Mesenchymal stem cell (in vitro differentiated cells and primary cell): Measurements from ENCODE around the gene MAML1.

Experiments used
- DNase-seq: peaks from one replicate; pipeline ENCODE4 v3.0.0-alpha.2; 2013
- H2AFZ ChIP-seq: one replicate; pipeline ENCODE4 v1.6.1; 2013; ENCODE audit warnings: low read depth, mild to moderate bottlenecking, control low read depth, inconsistent platforms, low read length, moderate library complexity
- H2AK5ac ChIP-seq: 2 replicates; pipeline ENCODE4 v1.6.1; 2013; ENCODE audit warnings: low read length, moderate library complexity, mild to moderate bottlenecking, inconsistent platforms; ENCODE audit not compliant: severe bottlenecking
- H2BK120ac ChIP-seq: one replicate; pipeline ENCODE4 v1.6.1; 2013; ENCODE audit warnings: low read depth, mild to moderate bottlenecking, inconsistent platforms, low read length, moderate library complexity
- H2BK12ac ChIP-seq, 2 experiments: one replicate each; pipeline ENCODE4 v1.6.1; 2013; ENCODE audit warnings: inconsistent platforms in 2 of 2, low read length in 2 of 2, mild to moderate bottlenecking in 2 of 2, moderate library complexity in 2 of 2, control low read depth in 1 of 2
- H2BK15ac ChIP-seq: one replicate; pipeline ENCODE4 v1.6.1; 2013; ENCODE audit warnings: mild to moderate bottlenecking, low read depth, inconsistent platforms; ENCODE audit not compliant: poor library complexity, severe bottlenecking
- H2BK5ac ChIP-seq: 2 replicates; pipeline ENCODE4 v1.6.1; 2013; ENCODE audit warnings: low read depth, mild to moderate bottlenecking, low read length, control low read depth, inconsistent platforms; ENCODE audit not compliant: poor library complexity, severe bottlenecking
- H3K14ac ChIP-seq, 2 experiments: one replicate each; pipeline ENCODE4 v1.6.1; 2013; ENCODE audit warnings: inconsistent platforms in 2 of 2, low read length in 2 of 2, control low read depth in 1 of 2, mild to moderate bottlenecking in 1 of 2, moderate library complexity in 1 of 2
- H3K18ac ChIP-seq, 2 experiments: one replicate each; pipeline ENCODE4 v1.6.1; 2013; ENCODE audit warnings: inconsistent platforms in 2 of 2, low read length in 2 of 2, control low read depth in 1 of 2, low read depth in 1 of 2, mild to moderate bottlenecking in 1 of 2
- H3K23ac ChIP-seq, 2 experiments: one replicate each; pipeline ENCODE4 v1.6.1; 2013; ENCODE audit warnings: inconsistent platforms in 2 of 2, low read length in 2 of 2, mild to moderate bottlenecking in 2 of 2, moderate library complexity in 2 of 2, control low read depth in 1 of 2
- H3K27ac ChIP-seq: 2 replicates; pipeline ENCODE4 v1.5.1; 2013; ENCODE audit warnings: mild to moderate bottlenecking, moderate library complexity, low read length, control low read depth, inconsistent platforms; ENCODE audit not compliant: poor library complexity, severe bottlenecking
- H3K27me3 ChIP-seq, 2 experiments: 2 replicates each; pipeline versions ENCODE4 v1.6.1 to v1.7.0; 2013; ENCODE audit warnings: low read length in 2 of 2, mild to moderate bottlenecking in 2 of 2, moderate library complexity in 2 of 2, control low read depth in 1 of 2, inconsistent platforms in 1 of 2; ENCODE audit not compliant: control insufficient read depth in 1 of 2, insufficient read depth in 1 of 2
- H3K36me3 ChIP-seq, 2 experiments: 2 replicates each; pipeline versions ENCODE4 v1.6.1 to v1.7.0; 2013; ENCODE audit warnings: low read length in 2 of 2, control low read depth in 1 of 2, inconsistent platforms in 1 of 2, low read depth in 1 of 2, mild to moderate bottlenecking in 1 of 2; ENCODE audit not compliant: insufficient read depth in 2 of 2, control insufficient read depth in 1 of 2
- H3K4ac ChIP-seq, 2 experiments: one replicate each; pipeline ENCODE4 v1.6.1; 2013; ENCODE audit warnings: inconsistent platforms in 2 of 2, low read length in 2 of 2, mild to moderate bottlenecking in 2 of 2, moderate library complexity in 2 of 2, control low read depth in 1 of 2, low read depth in 1 of 2
- H3K4me1 ChIP-seq: 2 replicates; pipeline ENCODE4 v1.6.1; 2013; ENCODE audit warnings: low read depth, low read length, control low read depth; ENCODE audit not compliant: control insufficient read depth, insufficient read depth
- H3K4me2 ChIP-seq: 2 replicates; pipeline ENCODE4 v1.6.1; 2013; ENCODE audit warnings: low read length, mild to moderate bottlenecking, inconsistent platforms; ENCODE audit not compliant: poor library complexity, severe bottlenecking
- H3K4me3 ChIP-seq, 2 experiments: 2 replicates each; pipeline versions ENCODE4 v1.5.1 to v1.7.0; 2013; ENCODE audit warnings: low read length in 2 of 2, mild to moderate bottlenecking in 2 of 2, control low read depth in 1 of 2, low read depth in 1 of 2; ENCODE audit not compliant: insufficient read depth in 1 of 2
- H3K79me1 ChIP-seq: replicated peaks from 2 replicates; pipeline ENCODE4 v1.6.1; 2013; ENCODE audit warnings: mild to moderate bottlenecking, control low read depth, low read length, inconsistent platforms; ENCODE audit not compliant: poor library complexity, severe bottlenecking
- H3K9ac ChIP-seq: 2 replicates; pipeline ENCODE4 v1.7.0; 2013; ENCODE audit warnings: mild to moderate bottlenecking, low read length, moderate library complexity
- H3K9me3 ChIP-seq: 2 replicates; pipeline ENCODE4 v1.7.0; 2013; ENCODE audit warnings: mild to moderate bottlenecking, low read length; ENCODE audit not compliant: control insufficient read depth
- H4K8ac ChIP-seq: one replicate; pipeline ENCODE4 v1.6.1; 2013; ENCODE audit warnings: inconsistent platforms, mild to moderate bottlenecking, low read length, moderate library complexity
- H4K91ac ChIP-seq: one replicate; pipeline ENCODE4 v1.6.1; 2013; ENCODE audit warnings: mild to moderate bottlenecking, low read length, inconsistent platforms
- WGBS: methylation state at CpG from one replicate; pipeline ENCODE4 v1.1.7; 2013; ENCODE audit warnings: mixed read lengths; 5-methylcytosine and 5-hydroxymethylcytosine counted together

The MAML1 gene

DNA sequence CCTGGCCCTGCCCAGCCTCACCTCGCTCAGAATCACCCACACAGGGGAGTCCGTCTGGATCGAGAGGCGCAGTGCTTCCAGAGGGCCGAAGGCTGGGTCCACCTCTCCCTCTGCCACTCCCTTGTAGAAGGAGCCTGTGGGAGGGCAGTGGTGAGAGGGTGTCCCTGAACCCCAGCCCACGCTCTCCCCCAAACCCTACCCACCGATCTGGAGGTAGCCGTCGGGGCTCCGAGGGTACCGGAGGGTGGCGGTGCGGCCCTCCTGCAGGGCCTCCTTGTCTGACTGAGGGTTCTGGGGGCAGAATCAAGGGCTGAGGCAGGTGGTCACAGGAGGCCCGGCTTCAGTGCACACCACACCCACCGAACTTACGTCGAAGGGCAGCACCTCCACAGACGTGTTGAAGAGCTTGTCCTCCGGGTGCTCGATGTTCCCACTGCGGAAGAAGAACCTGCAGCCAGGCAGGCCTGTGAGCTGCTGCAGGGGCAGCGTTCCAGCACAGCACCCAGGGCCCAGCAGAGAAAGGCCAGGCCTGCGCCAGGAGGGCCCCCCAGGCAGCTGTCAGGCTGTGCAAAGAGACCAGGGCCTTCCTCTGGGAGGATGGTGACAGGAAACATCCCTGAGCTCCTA lies 65.6 kb downstream of the MAML1 start:
- Histone ChIP-seq H3K36me3 (peaks cover 51 to 64% of the 10 kb centered on the region in 2 experiments), H3K23ac (no peak overlapping the region), H3K4me3 (no peak overlapping the region), H3K27ac (no peak overlapping the region), H2BK15ac (no peak overlapping the region), H3K4ac (no peak overlapping the region), H3K9ac (no peak overlapping the region), H3K4me2 (no peak overlapping the region), H3K18ac (no peak overlapping the region), H2BK12ac (no peak overlapping the region), H3K14ac (no peak overlapping the region), H2BK5ac (no peak overlapping the region), H3K9me3 (no peaks in the 10 kb centered on the region), H2AK5ac (no peak overlapping the region), H2BK120ac (no peak overlapping the region), H4K91ac (no peak overlapping the region), H3K27me3 (no peaks in the 10 kb centered on the region), H2AFZ (no peak overlapping the region), H3K79me1 (peaks cover 30% of the 10 kb centered on the region), H4K8ac (no peak overlapping the region), H3K4me1 (peaks cover 41% of the 10 kb centered on the region)
- 99% methylated on average over 17 of the region's 23 CpGs for WGBS
- no peak for DNase-seq

DNA sequence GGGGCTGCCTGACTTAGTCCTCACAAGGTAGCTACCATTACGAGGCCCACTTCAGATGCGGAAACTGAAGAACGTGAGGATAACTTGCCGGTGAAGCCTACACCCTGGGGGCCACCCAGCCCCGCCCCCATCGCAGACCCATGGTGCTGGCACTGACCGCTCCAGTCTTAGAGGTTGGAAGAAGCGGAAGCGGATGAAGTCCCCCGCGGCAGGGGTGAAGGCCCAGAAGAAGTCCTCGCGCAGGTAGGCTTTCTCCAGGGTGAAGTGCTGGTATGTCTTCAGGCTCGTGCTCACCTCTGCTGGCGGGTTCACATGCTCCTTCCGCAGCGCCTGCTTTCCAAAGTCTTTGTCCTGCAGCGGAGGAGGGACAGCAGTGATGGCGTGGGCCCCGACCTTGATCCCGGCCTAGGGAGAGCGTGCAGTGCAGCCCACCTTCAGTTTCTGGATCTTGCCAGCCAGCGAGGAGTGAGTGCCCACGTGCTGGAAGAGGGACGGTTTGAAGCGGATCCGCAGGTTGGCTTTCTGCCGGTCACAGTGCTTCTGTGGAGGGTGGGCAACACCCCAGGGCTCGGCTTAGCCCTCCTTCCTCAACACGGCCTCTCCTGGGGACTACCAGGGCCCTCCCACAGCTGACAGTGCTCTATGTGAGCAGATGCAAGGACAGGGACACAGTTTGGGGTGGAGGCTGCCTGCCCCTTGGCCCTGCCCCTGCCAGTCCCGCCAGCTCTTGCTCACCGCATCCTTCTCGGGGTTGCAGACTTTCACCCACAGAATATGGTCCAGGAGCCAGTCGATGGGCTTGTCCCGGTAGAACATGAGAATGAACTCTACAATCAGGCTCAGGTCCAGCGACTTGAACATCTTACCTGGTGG lies 66.4 kb downstream of the MAML1 start:
- Histone ChIP-seq H2BK15ac (no peak overlapping the region), H3K36me3 (peaks cover 51 to 67% of the 10 kb centered on the region in 2 experiments), H3K4me2 (no peak overlapping the region), H3K9me3 (no peaks in the 10 kb centered on the region), H3K4me1 (peaks cover 41% of the 10 kb centered on the region), H2BK120ac (no peak overlapping the region), H2AK5ac (no peak overlapping the region), H4K8ac (no peak overlapping the region), H2AFZ (no peak overlapping the region), H3K18ac (no peak overlapping the region), H3K27ac (no peak overlapping the region), H2BK5ac (no peak overlapping the region), H3K23ac (no peak overlapping the region), H3K4me3 (no peak overlapping the region), H4K91ac (no peak overlapping the region), H3K14ac (no peak overlapping the region), H3K4ac (no peak overlapping the region), H3K9ac (no peak overlapping the region), H2BK12ac (no peak overlapping the region), H3K79me1 (peaks cover 30% of the 10 kb centered on the region), H3K27me3 (no peaks in the 10 kb centered on the region)
- no peak for DNase-seq
- 97% methylated on average over 36 of the region's 36 CpGs for WGBS

DNA sequence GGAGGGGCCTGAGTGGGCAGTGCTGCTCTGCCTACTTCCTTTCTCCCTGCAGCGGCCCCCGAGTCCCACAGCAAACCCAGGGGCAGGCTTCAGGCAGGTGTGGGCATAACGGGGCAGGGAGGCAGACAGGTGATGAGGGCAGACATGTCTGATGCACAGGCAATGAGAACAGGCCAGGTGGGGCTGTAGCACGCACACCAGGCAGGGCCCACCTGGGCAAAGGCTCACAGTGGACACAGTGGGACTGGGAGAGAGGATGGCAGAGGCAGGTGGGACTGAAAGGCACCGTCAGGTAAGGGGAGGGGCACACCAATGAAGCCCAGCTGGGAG lies 67.0 kb downstream of the MAML1 start:
- Histone ChIP-seq H3K36me3 (peaks cover 51 to 73% of the 10 kb centered on the region in 2 experiments), H3K18ac (no peak overlapping the region), H2AFZ (no peak overlapping the region), H3K4me1 (peaks cover 41% of the 10 kb centered on the region), H3K4me2 (no peak overlapping the region), H2AK5ac (no peak overlapping the region), H3K14ac (no peak overlapping the region), H3K27me3 (no peaks in the 10 kb centered on the region), H4K91ac (no peak overlapping the region), H3K9ac (no peak overlapping the region), H4K8ac (no peak overlapping the region), H3K79me1 (peaks cover 30% of the 10 kb centered on the region), H2BK120ac (no peak overlapping the region), H3K27ac (no peak overlapping the region), H2BK12ac (no peak overlapping the region), H2BK15ac (no peak overlapping the region), H3K23ac (no peak overlapping the region), H2BK5ac (no peak overlapping the region), H3K9me3 (no peaks in the 10 kb centered on the region), H3K4ac (no peak overlapping the region), H3K4me3 (no peak overlapping the region)
- 93% methylated on average over 5 of the region's 5 CpGs for WGBS
- no peak for DNase-seq

DNA sequence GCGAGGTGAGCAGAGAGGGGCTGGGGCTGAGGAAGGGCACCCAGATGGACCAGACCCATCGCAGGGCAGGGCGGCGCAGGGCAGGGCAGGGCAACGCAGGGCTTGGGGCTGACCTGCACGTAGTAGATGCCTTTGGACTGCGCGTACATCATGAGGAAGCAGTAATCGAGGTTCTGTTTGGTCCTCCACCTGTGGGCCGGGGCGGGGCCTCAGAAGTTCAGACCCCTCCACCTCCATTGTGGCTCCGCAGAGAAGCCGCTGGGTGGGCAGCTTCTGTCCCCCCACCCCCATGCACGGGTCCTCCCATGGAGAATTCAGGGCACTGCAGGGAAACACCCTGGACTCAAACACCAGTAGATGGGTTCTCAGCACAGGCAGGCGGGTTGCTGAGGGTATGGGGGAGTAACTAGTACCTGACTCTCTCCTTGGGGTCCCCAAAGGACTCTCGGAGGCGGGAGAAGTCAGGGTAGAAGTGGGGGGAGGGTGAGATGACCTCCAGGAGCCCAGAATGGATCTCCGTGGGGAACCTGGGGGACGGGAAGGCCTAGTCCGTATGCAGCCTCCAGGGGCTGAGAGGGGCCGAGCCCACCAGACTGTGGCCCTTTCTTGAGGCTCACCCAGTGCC lies 67.6 kb downstream of the MAML1 start:
- Histone ChIP-seq H3K4me1 (peaks cover 44% of the 10 kb centered on the region), H3K9me3 (no peaks in the 10 kb centered on the region), H2BK120ac (no peak overlapping the region), H3K18ac (no peak overlapping the region), H3K27ac (no peak overlapping the region), H3K14ac (no peak overlapping the region), H2AFZ (no peak overlapping the region), H3K27me3 (no peaks in the 10 kb centered on the region), H2AK5ac (no peak overlapping the region), H3K79me1 (peaks cover 30% of the 10 kb centered on the region), H3K36me3 (peaks cover 51 to 78% of the 10 kb centered on the region in 2 experiments), H4K8ac (no peak overlapping the region), H2BK5ac (no peak overlapping the region), H3K4ac (no peak overlapping the region), H3K4me3 (no peak overlapping the region), H2BK15ac (no peak overlapping the region), H3K23ac (no peak overlapping the region), H3K4me2 (no peak overlapping the region), H3K9ac (no peak overlapping the region), H4K91ac (no peak overlapping the region), H2BK12ac (no peak overlapping the region)
- 94% methylated on average over 20 of the region's 21 CpGs for WGBS
- DNase-seq: no peak
